SU-DHL-6 (cell line): ENCODE data around the gene SFXN1.

Experiments used
- H2AFZ ChIP-seq: fragments of 200-600 bp; sonication (generic); 2 replicates; pipeline ENCODE4 v1.6.1; 2014; ENCODE audit warnings: low read depth, mild to moderate bottlenecking, moderate library complexity, mixed read lengths, antibody characterized with exemption, low read length; ENCODE audit not compliant: severe bottlenecking
- H3F3A ChIP-seq: fragments of 200-600 bp; shearing (Covaris generic); 2 replicates; pipeline ENCODE4 v1.6.0; 2016; ENCODE audit warnings: antibody characterized with exemption, mild to moderate bottlenecking; ENCODE audit not compliant: insufficient read depth
- H3K27ac ChIP-seq: fragments of 200-600 bp; sonication (generic); 2 replicates; pipeline ENCODE4 v1.5.1; 2016; ENCODE audit warnings: low read depth, mild to moderate bottlenecking, low read length, moderate library complexity, mixed read lengths
- H3K27me3 ChIP-seq: fragments of 200-600 bp; sonication (generic), shearing (Covaris generic); 2 replicates; pipeline ENCODE4 v1.6.0; 2014; ENCODE audit warnings: mild to moderate bottlenecking, low read length
- H3K36me3 ChIP-seq: fragments of 200-600 bp; sonication (generic); 2 replicates; pipeline ENCODE4 v1.6.1; 2014; ENCODE audit warnings: mild to moderate bottlenecking, low read length, mixed read lengths
- H3K4me2 ChIP-seq: fragments of 300-600, 200-600 bp; shearing (Covaris generic), sonication (generic); 2 replicates; pipeline ENCODE4 v1.6.0; 2014; ENCODE audit warnings: low read length, low read depth, mild to moderate bottlenecking; ENCODE audit not compliant: poor library complexity, severe bottlenecking
- H3K4me3 ChIP-seq: fragments of 200-600 bp; sonication (generic); 2 replicates; pipeline ENCODE4 v1.5.1; 2014; ENCODE audit warnings: antibody characterized with exemption, low read length, mild to moderate bottlenecking, mixed read lengths; ENCODE audit not compliant: insufficient read depth, poor library complexity, severe bottlenecking
- H3K79me2 ChIP-seq: fragments of 200-600 bp; sonication (generic); 2 replicates; pipeline ENCODE4 v1.6.1; 2014; ENCODE audit warnings: mild to moderate bottlenecking, low read length, moderate library complexity; ENCODE audit not compliant: insufficient read depth
- H3K9ac ChIP-seq: fragments of 200-600 bp; sonication (generic); 2 replicates; pipeline ENCODE4 v1.7.0; 2014; ENCODE audit warnings: mild to moderate bottlenecking, low read length
- H3K9me2 ChIP-seq: fragments of 200-600 bp; sonication (generic); replicated peaks from 2 replicates; pipeline ENCODE4 v1.6.1; 2014; ENCODE audit warnings: low read length; ENCODE audit not compliant: insufficient read depth
- H3K9me3 ChIP-seq: fragments of 200-600 bp; sonication (generic); 2 replicates; pipeline ENCODE4 v1.6.1; 2014; ENCODE audit warnings: low read length, mixed read lengths; ENCODE audit not compliant: insufficient read depth
- H4K20me1 ChIP-seq: fragments of 200-600 bp; sonication (generic); 2 replicates; pipeline ENCODE4 v1.6.1; 2014; ENCODE audit warnings: low read depth, mild to moderate bottlenecking, antibody characterized with exemption, low read length, moderate library complexity, mixed read lengths
- CTCF ChIP-seq: fragments of 200-600 bp; sonication (generic); IDR thresholded peaks from one replicate; pipeline ENCODE4 v1.5.1; 2017; ENCODE audit warnings: antibody characterized with exemption, mild to moderate bottlenecking, low read length, moderate library complexity; ENCODE audit not compliant: insufficient read depth, poor library complexity, severe bottlenecking
- EZH2phosphoT487 ChIP-seq: fragments of 200-600 bp; sonication (generic), shearing (Covaris generic); conservative IDR thresholded peaks from 2 replicates; pipeline ENCODE4 v1.6.1; 2018; ENCODE audit warnings: mild to moderate bottlenecking, antibody characterized with exemption, low read length, moderate library complexity, mixed read lengths

The SFXN1 gene

DNA sequence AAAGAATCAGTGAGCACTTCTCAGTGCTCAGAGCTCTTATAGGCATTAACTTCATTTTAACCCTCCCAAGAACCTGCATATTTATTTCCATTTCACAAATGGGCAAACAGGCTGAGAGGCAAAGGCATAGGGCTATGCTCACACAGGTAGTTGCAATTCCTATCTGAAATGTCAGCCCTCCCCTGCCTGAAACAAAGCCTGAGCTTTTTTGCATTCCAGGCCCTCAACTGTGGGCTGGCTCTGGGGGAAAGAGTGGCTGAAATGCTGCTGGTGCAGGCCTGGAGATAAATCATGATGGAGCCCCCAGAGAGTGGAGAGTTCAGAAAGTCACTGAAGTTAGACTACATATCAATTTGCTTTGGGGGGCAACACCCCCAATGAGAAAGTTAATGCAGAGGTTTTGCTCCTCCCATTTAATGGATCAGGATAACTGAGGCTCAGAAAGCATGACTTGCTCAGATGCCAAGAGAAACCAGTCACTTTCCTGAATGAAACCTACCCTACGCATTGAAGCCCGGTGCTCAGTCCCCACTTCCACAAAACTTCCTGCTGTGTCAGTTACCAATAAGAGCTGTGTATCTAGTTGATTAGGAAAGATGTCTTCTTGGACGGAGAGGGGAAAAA, 40.0 kb upstream of the SFXN1 start:
- H2AFZ ChIP-seq = no peak overlapping the region
- TF ChIP-seq CTCF (no peak), EZH2phosphoT487 (no peak)
- H3K9ac ChIP-seq = no peak overlapping the region
- no peak overlapping the region for H3K4me2 ChIP-seq
- H4K20me1 ChIP-seq = no peaks in the 10 kb centered on the region
- H3K27me3 ChIP-seq = no peaks in the 10 kb centered on the region
- no peaks in the 10 kb centered on the region for H3K79me2 ChIP-seq
- H3K9me3 ChIP-seq = no peaks in the 10 kb centered on the region
- H3K36me3 ChIP-seq = no peaks in the 10 kb centered on the region
- H3K9me2 ChIP-seq = no peaks in the 10 kb centered on the region
- H3K27ac ChIP-seq = no peak overlapping the region
- H3F3A ChIP-seq = no peaks in the 10 kb centered on the region
- no peak overlapping the region for H3K4me3 ChIP-seq

GRCh38 chr5:175443514-175444059, 34.8 kb upstream of the SFXN1 start:
- TF ChIP-seq EZH2phosphoT487 = no peak
- no peak for TF ChIP-seq CTCF
- Histone ChIP-seq H3K9ac (no peak overlapping the region), H3K36me3 (no peaks in the 10 kb centered on the region), H3K27ac (no peak overlapping the region), H2AFZ (no peak overlapping the region), H3K4me2 (no peak overlapping the region), H3K4me3 (no peak overlapping the region), H3F3A (no peaks in the 10 kb centered on the region), H3K79me2 (no peaks in the 10 kb centered on the region), H3K27me3 (no peaks in the 10 kb centered on the region), H4K20me1 (no peaks in the 10 kb centered on the region), H3K9me2 (no peaks in the 10 kb centered on the region), H3K9me3 (no peaks in the 10 kb centered on the region)

GRCh38 chr5:175444060-175444904, 34.1 kb upstream of the SFXN1 start, which contains the start of gene DRD1:
Gene DRD1 (minus strand): TSS chr5:175444182. CDS start chr5:175443099, 1,083 bp downstream.
- Histone ChIP-seq H3K9me3 (no peaks in the 10 kb centered on the region), H2AFZ (no peak within 1 kb of the TSS), H3K27me3 (no peaks in the 10 kb centered on the region), H3K36me3 (no peaks in the 10 kb centered on the region), H3K27ac (no peak within 1 kb of the TSS), H3K79me2 (no peaks in the 10 kb centered on the region), H3K9me2 (no peaks in the 10 kb centered on the region), H3K4me3 (no peak within 1 kb of the TSS), H3K9ac (no peak within 1 kb of the TSS), H3F3A (no peaks in the 10 kb centered on the region), H3K4me2 (no peak within 1 kb of the TSS), H4K20me1 (no peaks in the 10 kb centered on the region)
- TF ChIP-seq EZH2phosphoT487 (no peak), CTCF (no peak)
